Measurements from ENCODE around the gene MRM1. TPM values are rescaled to one million over a fixed set of nuclear protein-coding genes. Genes with fewer than 3 reads are reported as not detected.
A peak's percentile ranks its signal among the peaks of the same experiment; 100 is the strongest.

The MRM1 gene
- total and polyA plus RNA-seq, 9 of the 15 experiments (the other 6 are each of a cell fraction or from before 2014, with no cell fraction given) = 0.61 to 28.4 (median 21.5) TPM

GRCh38 chr17:36600936-36601302 is 464 bp upstream of the MRM1 start:
- TSS peak; percentile 94 for BruUV-seq (replicated peaks)
- Histone ChIP-seq H3K27ac (ENCODE audit: extremely low read depth, low read depth, low read length) (peak overlapping the region; percentile 98), H3K9me1 (ENCODE audit: control insufficient read depth, insufficient read depth, low read length) (no peaks in the 10 kb centered on the region), H3K36me3 (ENCODE audit: control insufficient read depth, insufficient read depth, low read length) (peaks cover 61% of the 10 kb centered on the region), H3K9me3 (replicated peaks; ENCODE audit: control insufficient read depth, insufficient read depth, low read depth, low read length) (no peaks in the 10 kb centered on the region), H2AFZ (ENCODE audit: low read depth, low read length) (peak overlapping the region; percentile 95), H3K4me2 (ENCODE audit: insufficient read depth, low read length) (peak overlapping the region; percentile 99), H3K4me3 (peak overlapping the region; percentile 82), H3K79me2 (ENCODE audit: control insufficient read depth, insufficient read depth, low read length) (peaks cover 87% of the 10 kb centered on the region), H3K4me1 (replicated peaks in 1 of 2; ENCODE audit: control insufficient read depth in 2 of 2, insufficient read depth in 2 of 2, low read length in 2 of 2) (peaks cover 60 to 69% of the 10 kb centered on the region in 2 experiments), H3K27me3 (ENCODE audit: control insufficient read depth in 2 of 2, insufficient read depth in 2 of 2, low read length in 2 of 2) (no peaks in the 10 kb centered on the region), H3K9ac (ENCODE audit: insufficient read depth in 1 of 2, low read depth in 2 of 2, low read length in 2 of 2) (peak overlapping the region; percentile 91 to 95), H4K20me1 (replicated peaks; ENCODE audit: control insufficient read depth, insufficient read depth, low read length) (0 out of 2 replicates have a peak, but pooled peaks cover 3% of the 10 kb centered on the region)
- DNase-seq (ENCODE audit: extremely low read depth in 1 of 4, low spot score in 3 of 4) (no peak), ATAC-seq (peak; percentile 25), FAIRE-seq (no peak)
- ChIA-PET CTCF (ENCODE audit: low intra/inter-chr PET ratio) (interaction anchor here (0.6 kb wide), 2 partner anchors 59 to 611 kb away, joined by 3 read pairs; no protein-coding TSS in a partner anchor), POLR2A (interaction anchor here (0.7 to 3.7 kb wide), 6 partner anchors 10 to 447 kb away, joined by 3 to 32 read pairs (median 6); partner anchors contain the start of gene DHRS11)
- in situ Hi-C loops (cut with MboI) = no loop called here
- 0% methylated on average over 10 of the region's 10 CpGs for whole genome bisulfite sequencing (ENCODE audit: insufficient coverage, low coverage, missing lambda C conversion rate)
- intact Hi-C loops (cut with micrococcal nuclease) = loop anchor here (2.0 kb wide), 2 partner anchors 56 to 66 kb away; partner anchors contain the start of genes GGNBP2, MYO19 and PIGW
- TF ChIP-seq, protein P1, sequence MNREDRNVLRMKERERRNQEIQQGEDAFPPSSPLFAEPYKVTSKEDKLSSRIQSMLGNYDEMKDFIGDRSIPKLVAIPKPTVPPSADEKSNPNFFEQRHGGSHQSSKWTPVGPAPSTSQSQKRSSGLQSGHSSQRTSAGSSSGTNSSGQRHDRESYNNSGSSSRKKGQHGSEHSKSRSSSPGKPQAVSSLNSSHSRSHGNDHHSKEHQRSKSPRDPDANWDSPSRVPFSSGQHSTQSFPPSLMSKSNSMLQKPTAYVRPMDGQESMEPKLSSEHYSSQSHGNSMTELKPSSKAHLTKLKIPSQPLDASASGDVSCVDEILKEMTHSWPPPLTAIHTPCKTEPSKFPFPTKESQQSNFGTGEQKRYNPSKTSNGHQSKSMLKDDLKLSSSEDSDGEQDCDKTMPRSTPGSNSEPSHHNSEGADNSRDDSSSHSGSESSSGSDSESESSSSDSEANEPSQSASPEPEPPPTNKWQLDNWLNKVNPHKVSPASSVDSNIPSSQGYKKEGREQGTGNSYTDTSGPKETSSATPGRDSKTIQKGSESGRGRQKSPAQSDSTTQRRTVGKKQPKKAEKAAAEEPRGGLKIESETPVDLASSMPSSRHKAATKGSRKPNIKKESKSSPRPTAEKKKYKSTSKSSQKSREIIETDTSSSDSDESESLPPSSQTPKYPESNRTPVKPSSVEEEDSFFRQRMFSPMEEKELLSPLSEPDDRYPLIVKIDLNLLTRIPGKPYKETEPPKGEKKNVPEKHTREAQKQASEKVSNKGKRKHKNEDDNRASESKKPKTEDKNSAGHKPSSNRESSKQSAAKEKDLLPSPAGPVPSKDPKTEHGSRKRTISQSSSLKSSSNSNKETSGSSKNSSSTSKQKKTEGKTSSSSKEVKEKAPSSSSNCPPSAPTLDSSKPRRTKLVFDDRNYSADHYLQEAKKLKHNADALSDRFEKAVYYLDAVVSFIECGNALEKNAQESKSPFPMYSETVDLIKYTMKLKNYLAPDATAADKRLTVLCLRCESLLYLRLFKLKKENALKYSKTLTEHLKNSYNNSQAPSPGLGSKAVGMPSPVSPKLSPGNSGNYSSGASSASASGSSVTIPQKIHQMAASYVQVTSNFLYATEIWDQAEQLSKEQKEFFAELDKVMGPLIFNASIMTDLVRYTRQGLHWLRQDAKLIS (CRISPR knock-in tag; IDR thresholded peaks at IDR 0.05) = no peak
- TF ChIP-seq ZNF224 (CRISPR knock-in tag; IDR thresholded peaks at IDR 0.05) (no peak), CHD1 (IDR thresholded peaks at IDR 0.05; ENCODE audit: low read length) (peak; percentile 50), YY1 (IDR thresholded peaks at IDR 0.05; ENCODE audit: borderline replicate concordance in 1 of 3, control insufficient read depth in 1 of 3, extremely low read depth in 1 of 3, insufficient read depth in 3 of 3, insufficient read length in 1 of 3, insufficient replicate concordance in 2 of 3, low read depth in 1 of 3, low read length in 2 of 3) (peak in 1 of 3 experiments; percentile 27), ZNF778 (CRISPR knock-in tag; IDR thresholded peaks at IDR 0.05) (no peak), NR4A1 (CRISPR knock-in tag; IDR thresholded peaks at IDR 0.05) (0 out of 2 replicates have a peak, but pooled peaks have one; percentile 32), NR4A1 (tag; IDR thresholded peaks at IDR 0.05) (no peak), ZNF197 (CRISPR knock-in tag; IDR thresholded peaks at IDR 0.05; ENCODE audit: low read depth) (peak; percentile 35; the same call in 1 of the 2 replicates), ZNF75A (CRISPR knock-in tag; IDR thresholded peaks at IDR 0.05) (no peak), ARNT (IDR thresholded peaks at IDR 0.05) (0 out of 4 replicates have a peak, but pooled peaks of 1 of the 2 experiments have one; percentile 21), MCM7 (IDR thresholded peaks at IDR 0.05) (no peak), ZSCAN29 (IDR thresholded peaks at IDR 0.05) (peak; percentile 32; the same call in 1 of the 2 replicates), KAT7 (CRISPR knock-in tag; IDR thresholded peaks at IDR 0.05; ENCODE audit: borderline replicate concordance) (peak; percentile 17; the same call in 1 of the 2 replicates)
- TF ChIP-seq, protein P2, sequence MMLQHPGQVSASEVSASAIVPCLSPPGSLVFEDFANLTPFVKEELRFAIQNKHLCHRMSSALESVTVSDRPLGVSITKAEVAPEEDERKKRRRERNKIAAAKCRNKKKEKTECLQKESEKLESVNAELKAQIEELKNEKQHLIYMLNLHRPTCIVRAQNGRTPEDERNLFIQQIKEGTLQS (IDR thresholded peaks at IDR 0.05) = no peak
- TF ChIP-seq, protein P2 (CRISPR knock-in tag; conservative IDR thresholded peaks at IDR 0.05) = peak; percentile 18; the same call in 1 of the 2 replicates
- TF ChIP-seq, protein P3, sequence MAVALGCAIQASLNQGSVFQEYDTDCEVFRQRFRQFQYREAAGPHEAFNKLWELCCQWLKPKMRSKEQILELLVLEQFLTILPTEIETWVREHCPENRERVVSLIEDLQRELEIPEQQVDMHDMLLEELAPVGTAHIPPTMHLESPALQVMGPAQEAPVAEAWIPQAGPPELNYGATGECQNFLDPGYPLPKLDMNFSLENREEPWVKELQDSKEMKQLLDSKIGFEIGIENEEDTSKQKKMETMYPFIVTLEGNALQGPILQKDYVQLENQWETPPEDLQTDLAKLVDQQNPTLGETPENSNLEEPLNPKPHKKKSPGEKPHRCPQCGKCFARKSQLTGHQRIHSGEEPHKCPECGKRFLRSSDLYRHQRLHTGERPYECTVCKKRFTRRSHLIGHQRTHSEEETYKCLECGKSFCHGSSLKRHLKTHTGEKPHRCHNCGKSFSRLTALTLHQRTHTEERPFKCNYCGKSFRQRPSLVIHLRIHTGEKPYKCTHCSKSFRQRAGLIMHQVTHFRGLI (CRISPR knock-in tag; IDR thresholded peaks at IDR 0.05) = no peak
